Activated CD8-positive, alpha-beta memory T cell treated with anti-CD3 and anti-CD28 coated beads for 24 hours (primary cell): ENCODE measurements around the gene ENGASE.

Source experiments
- DNase-seq: peaks from one replicate; pipeline ENCODE4 v3.0.0-alpha.2; 2020

The ENGASE gene

GRCh38 chr17:79117905-79118487, 43.4 kb downstream of the ENGASE start:
- DNase-seq = no peak

DNA sequence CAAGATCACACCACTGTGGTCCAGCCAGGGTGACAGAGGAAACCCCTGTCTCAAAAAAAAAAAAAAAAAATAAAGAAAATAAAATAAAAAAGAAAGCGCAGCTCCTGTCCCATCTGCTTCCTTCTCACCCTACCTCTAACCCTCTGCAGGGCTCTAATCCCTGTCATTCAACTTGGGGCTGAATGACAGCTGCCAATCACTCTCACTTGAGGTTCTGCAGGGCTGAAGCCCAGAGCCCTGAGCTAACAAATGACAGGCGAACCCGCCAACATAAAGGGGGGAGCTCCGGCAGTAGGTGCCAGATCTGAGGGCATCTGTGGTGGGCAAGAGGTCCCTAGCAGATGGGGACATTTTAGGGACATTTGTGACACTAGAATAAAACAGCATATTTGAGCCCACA, 44.3 kb downstream of the ENGASE start:
- DNase-seq = no peak

DNA sequence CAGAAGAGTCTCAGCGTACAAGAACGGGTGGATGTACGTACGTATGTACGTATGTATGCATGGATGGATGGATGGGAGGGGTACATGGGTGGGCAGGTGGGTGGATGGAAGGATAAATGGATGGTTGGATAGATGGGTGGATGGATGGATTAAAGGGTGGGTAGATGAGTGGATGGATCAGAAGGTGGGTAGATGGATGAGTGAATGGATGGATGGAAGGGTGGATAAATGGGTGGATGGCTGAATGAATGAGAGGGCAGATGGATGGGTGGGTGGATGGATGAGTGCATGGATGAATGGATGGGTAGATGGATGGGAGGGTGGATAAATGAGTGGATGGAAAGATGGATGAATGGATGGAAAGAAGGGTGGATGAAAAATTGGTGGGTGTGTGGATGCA, 45.6 kb downstream of the ENGASE start:
- no peak for DNase-seq

- DNase-seq = no peak
These were observed 49.4 kb downstream of the ENGASE start for GRCh38 chr17:79123988-79124387.

DNA sequence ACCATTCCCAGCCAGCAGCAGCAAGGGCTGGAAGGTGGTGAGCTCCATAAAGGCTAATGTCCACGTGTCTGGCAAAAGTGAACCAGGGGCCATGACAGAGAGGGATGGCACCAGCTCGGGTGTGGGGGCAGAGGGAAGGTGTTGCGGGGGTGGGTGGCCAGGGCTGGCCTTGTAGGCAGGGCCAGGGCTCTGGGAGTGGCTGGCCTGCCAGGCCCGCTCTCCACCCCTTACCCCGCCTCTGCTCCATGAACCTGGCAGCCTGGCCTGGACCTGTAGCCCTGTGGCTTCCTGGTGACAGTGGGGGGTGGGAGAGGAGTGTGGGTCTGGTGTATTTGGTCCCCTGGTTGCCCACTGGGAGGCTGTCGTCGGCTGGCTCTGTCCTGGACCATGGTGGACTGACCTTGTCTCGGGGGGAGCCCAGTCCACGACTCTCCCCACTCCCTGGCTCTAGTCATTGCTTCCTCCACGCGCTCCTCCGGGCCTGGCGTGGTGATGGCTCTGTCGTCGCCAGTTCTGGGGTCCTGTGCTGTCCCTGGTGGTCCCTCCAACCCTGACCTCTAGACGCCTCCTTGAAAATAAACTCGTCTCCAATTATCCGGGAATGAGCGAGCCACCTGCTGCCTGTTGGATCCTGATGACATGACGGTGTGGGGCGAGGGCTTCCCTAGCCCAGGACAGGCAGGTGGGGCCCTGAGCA, 50.0 kb downstream of the ENGASE start:
- DNase-seq = no peak

DNA sequence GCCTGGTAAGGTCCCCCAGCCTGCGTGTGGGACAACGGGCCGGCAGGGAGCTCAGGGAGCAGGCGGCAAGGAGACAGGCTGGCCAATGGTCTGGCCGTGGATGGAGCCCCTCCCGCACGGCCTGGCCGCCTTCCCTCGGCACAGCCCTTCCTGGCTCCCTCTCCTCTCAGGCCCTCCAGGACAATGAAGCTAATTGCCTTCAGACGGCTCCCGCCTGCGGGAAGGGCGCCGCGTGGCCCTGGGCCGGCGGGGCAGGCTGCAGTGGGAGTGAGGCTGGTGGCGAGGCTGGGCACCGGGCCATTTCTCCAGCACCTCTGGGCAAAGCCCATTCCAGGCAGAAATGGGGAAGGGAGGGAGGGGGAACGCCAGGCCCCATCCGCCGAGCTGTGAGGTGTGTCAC, 50.9 kb downstream of the ENGASE start:
- DNase-seq = no peak

- no peak for DNase-seq
These were observed 51.5 kb downstream of the ENGASE start for GRCh38 chr17:79126139-79126538.

GRCh38 chr17:79127534-79128135, 53.0 kb downstream of the ENGASE start:
- DNase-seq = no peak

DNA sequence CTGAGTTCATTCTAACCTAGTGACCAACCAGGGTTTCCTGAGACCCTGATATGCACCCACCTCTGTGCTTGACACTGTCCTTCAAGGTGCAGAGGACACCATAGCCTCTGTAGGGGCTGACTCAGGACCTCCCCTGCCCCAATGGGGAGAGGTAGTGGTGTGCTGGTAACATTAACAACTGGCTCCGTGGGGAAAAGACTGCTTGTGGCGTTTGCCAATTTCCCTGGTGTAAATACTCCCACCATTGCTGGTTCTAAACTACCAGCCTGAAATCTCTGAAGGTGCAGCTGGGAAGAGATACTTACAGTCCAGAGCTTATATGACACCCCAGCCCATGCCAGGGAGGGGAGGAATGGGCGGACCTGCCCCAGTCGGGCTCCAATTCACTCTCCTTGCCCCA, 54.9 kb downstream of the ENGASE start:
- DNase-seq = no peak

DNA sequence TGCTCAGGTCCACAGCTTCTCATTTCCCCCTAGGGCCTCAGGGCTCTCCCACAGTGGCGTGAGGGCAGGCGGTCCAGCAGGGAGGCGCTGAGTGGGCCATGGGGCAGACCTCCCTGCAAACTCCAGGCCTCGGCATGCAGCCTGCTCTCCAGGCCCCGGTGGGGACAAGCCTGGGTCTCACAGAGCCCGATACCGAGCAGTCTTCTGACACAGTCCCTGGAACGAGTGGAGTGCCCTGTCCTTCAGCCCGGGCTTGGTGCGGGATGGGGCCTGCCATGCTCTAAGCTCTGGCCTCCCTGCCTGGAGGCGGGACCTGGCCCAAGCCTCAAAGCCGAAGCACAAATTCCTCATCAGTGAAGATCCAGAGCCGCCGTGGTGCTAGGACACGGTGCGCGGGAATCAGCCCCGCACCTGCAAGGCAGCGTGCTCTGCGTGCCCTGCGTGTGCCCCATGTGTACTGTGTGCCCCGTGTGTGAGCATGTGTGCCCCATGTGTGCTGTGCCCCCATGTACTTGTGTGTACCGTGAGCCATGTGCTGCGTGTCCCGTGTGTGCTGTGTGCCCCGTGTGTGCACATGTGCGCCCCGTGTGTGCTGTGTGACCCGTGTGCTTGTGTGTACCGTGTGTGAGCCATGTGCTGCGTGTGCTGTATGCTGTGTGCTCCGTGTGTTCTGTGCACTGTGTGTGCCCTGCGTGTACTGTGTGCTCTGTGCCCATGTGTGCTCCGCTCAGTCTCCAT, 56.1 kb downstream of the ENGASE start:
- DNase-seq = no peak

- DNase-seq = no peak
These were observed 56.6 kb downstream of the ENGASE start for GRCh38 chr17:79131274-79131635.

- no peak for DNase-seq
These were observed 57.1 kb downstream of the ENGASE start for GRCh38 chr17:79131701-79132100.

DNA sequence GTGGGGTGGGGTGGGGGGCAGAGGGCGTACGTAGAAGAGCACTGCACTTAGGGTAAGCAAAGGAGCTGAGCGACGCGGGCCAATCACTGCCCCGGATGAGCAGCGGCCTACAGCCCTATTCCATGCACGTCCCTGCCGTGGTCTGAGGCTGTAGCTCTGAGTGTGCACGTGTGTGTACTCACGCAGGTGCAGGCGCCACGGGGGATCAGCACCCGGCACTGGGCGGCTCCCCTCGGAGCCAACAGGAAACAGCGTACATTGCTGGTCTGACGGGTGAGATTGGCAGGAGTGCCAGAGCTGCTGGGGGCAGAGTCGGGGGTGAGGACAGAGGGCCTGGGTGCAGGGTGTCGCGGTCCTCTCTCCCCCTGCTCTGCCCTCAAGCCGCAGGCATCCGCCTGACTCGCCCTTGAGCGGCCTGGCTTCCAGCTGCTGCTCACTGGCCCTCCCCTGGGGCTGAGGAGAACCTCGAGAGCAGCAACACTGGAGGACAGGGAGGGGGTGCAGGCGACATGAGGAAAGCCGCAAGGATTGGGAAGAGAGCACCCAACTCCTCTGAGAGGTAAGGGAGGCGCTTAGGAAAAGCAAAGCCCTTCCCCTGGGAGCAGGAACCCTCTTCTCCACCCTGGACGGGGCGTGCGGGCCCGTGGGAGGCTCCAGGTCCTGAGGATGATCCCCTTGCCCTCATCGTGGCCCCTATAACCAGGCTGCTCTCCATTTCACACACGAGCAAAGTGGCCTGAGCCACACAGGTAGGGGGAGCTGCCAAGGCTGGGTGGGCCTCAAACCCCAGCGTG, 57.8 kb downstream of the ENGASE start:
- no peak for DNase-seq

DNA sequence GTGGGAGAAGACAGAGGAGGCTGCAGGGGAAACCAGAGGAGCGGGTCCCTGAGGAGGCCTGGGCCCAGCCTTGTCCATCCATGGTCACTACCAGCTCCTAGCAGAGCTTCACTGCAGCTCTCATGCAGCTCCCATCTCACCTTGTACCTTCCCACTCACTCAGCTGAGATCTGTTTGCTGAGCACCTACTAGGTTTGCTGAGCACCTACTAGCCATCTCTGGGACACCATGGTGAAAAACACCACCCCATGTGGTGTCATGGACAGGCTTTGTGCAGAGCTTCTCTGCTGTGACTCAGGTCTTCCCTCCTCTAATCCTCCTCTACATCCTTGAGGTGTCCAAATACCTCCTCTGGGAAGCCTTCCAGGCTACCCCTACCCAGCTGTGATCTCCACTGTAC, 58.6 kb downstream of the ENGASE start:
- DNase-seq = no peak

DNA sequence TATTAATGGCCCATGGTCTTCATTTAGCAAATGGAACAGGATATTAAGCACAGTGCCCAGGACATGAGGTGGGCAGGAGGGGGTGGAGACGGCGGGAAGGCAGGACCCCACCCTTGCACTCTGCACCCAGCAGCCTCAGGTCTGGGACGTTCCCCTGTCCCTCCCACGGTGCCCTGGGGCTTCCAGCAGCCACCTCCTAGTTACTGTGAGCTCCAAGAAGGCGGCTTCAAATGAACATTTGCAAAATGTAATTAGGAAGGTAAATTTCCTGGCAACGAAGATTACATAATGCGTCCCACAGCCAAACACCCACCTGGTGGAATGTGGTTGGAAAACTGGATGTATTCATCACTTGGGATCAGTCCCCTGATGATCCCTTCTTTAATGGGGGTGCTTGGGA, 59.4 kb downstream of the ENGASE start:
- DNase-seq = no peak

DNA sequence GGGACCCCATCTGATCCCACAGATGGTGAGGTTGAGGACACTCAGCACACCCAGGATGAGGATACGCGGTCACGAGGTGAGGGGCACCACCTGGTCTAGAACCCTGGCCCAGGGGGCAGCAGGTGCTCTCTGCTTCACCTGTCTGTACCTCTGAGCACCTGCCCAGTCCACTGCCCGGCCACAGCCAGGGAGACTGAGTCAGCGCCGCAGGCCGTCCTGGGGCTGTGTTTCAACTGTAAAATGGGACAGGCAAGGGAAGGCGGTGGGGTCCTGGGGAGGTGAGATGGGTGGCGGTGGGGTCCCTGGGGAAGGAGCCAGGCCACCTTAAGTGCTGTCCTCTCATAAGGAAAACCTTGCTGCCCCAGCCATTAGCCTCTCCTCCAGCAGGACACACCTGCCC, 60.4 kb downstream of the ENGASE start:
- DNase-seq = no peak

DNA sequence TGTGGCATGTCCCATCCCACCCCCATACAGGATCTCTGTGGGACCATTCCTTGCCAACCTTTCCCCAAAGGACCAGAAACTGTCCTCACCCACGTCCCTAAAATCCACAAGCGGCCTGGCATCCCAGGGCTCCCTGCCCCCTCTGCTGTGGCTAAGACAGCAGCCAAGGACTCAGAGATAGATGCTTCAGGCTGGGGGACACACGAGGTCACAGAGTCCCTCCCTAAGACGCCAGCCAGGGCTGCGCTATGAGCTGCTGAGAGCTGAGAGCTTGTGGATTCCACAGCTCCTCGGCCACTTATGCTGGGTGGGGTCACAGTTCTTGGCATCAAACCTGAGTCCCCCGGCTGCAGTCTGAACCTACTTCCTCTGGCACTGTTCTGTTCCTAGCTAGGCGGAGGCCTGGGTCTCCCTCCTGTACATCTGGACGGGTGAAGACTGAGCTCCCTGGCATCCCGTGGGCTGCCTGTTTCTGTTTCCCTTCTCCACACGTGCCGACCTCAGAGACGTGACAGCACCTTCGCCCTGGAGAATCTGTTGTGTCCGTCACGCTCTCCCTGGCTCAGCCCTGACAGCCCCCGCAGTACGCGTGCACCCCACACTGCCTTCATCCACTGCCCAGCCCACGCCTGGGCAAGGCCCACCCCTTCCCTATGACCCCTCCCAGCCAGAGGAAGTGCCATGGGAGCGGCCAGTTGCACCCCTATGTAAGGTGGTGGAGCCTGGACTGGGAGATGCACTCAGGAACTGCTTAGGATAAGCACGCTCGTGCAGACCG, 61.2 kb downstream of the ENGASE start:
- DNase-seq = no peak
